Hepatocyte (in vitro differentiated cells): ENCODE data around the gene MYH11.

Experiments
- EZH2 ChIP-seq: fragments of 200-600 bp; sonication (generic); IDR thresholded peaks from 2 replicates; pipeline ENCODE4 v1.6.1; 2016; ENCODE audit warnings: antibody characterized with exemption, mild to moderate bottlenecking, borderline replicate concordance
- TF ChIP-seq, protein P1 (sequence below): fragments of 200-600 bp; sonication (generic); IDR thresholded peaks from 2 replicates; pipeline ENCODE4 v1.5.1; 2016; ENCODE audit warnings: antibody characterized with exemption, mild to moderate bottlenecking; ENCODE audit not compliant: poor library complexity

GRCh38 chr16:15703029-15703736 is 153.6 kb downstream of the MYH11 start:
- TF ChIP-seq, protein P1, sequence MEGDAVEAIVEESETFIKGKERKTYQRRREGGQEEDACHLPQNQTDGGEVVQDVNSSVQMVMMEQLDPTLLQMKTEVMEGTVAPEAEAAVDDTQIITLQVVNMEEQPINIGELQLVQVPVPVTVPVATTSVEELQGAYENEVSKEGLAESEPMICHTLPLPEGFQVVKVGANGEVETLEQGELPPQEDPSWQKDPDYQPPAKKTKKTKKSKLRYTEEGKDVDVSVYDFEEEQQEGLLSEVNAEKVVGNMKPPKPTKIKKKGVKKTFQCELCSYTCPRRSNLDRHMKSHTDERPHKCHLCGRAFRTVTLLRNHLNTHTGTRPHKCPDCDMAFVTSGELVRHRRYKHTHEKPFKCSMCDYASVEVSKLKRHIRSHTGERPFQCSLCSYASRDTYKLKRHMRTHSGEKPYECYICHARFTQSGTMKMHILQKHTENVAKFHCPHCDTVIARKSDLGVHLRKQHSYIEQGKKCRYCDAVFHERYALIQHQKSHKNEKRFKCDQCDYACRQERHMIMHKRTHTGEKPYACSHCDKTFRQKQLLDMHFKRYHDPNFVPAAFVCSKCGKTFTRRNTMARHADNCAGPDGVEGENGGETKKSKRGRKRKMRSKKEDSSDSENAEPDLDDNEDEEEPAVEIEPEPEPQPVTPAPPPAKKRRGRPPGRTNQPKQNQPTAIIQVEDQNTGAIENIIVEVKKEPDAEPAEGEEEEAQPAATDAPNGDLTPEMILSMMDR: no peak
- TF ChIP-seq EZH2: no peak
